ENCODE results near the gene PNPLA1. TPM values are rescaled to one million over a fixed set of nuclear protein-coding genes. Genes with fewer than 3 reads are reported as not detected.

The PNPLA1 gene
- total RNA-seq, 1 donor: under 0.01 TPM

DNA sequence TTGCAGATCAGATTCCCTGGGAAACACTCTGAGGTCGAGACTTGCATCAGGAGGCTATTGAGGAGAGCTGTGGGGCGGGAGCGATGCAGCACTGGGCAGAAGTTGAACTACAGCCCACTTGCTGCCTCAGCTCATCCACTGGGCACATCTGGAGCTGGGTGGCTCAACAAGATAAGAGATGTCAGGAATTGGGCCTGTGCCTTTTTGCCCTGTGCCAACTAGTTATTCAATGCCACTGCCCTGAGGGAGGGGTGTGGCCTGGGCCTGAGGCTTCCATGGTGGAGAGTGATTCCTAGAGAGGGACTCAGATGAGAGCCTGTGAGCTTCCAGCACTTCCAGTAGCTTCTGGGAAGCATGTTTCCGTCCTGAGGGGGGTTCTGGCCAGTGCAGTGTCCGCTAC lies 40.6 kb upstream of the PNPLA1 start:
- Histone ChIP-seq H3K4me1 (ENCODE audit: insufficient read depth, low read length) (peaks cover 3% of the 10 kb centered on the region), H3K4me2 (ENCODE audit: insufficient read depth, low read length) (no peak overlapping the region), H2AFZ (ENCODE audit: low read length) (no peak overlapping the region), H3K27me3 (ENCODE audit: insufficient read depth, low read length) (no peaks in the 10 kb centered on the region), H3K4me3 (ENCODE audit: insufficient read depth, low read length) (no peak overlapping the region), H3K79me2 (ENCODE audit: insufficient read depth, low read length) (no peaks in the 10 kb centered on the region), H3K27ac (ENCODE audit: low read depth, low read length) (no peak overlapping the region), H3K36me3 (ENCODE audit: insufficient read depth, low read length) (peaks cover 74% of the 10 kb centered on the region), H3K9me3 (ENCODE audit: low read depth, low read length) (no peaks in the 10 kb centered on the region), H4K20me1 (ENCODE audit: insufficient read depth, low read length) (peaks cover 9% of the 10 kb centered on the region)
- TF ChIP-seq, protein P1, sequence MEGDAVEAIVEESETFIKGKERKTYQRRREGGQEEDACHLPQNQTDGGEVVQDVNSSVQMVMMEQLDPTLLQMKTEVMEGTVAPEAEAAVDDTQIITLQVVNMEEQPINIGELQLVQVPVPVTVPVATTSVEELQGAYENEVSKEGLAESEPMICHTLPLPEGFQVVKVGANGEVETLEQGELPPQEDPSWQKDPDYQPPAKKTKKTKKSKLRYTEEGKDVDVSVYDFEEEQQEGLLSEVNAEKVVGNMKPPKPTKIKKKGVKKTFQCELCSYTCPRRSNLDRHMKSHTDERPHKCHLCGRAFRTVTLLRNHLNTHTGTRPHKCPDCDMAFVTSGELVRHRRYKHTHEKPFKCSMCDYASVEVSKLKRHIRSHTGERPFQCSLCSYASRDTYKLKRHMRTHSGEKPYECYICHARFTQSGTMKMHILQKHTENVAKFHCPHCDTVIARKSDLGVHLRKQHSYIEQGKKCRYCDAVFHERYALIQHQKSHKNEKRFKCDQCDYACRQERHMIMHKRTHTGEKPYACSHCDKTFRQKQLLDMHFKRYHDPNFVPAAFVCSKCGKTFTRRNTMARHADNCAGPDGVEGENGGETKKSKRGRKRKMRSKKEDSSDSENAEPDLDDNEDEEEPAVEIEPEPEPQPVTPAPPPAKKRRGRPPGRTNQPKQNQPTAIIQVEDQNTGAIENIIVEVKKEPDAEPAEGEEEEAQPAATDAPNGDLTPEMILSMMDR (IDR thresholded peaks at IDR 0.05; ENCODE audit: extremely low read depth, low read depth, low read length): no peak
- DNase-seq (ENCODE audit: insufficient read length, low spot score, missing footprints): no peak

DNA sequence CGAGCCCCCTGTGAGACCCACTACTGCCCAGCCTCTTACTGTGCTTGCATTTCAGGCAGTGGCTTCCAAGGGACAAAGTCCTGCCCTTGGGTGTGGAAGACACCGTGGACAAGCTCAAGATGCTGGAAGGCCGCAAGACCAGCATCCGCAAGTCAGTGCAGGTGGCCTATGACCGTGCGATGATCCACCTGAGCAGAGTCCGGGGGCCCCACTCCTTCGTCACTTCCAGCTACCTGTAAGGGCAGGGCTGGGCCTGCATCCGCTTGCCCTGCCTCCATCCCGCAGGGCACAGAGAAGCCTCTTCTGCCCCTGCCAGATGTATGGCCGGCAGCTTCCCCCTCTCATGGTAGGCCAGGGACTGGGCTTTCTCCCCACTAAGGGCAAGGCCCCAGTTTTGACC lies 39.5 kb upstream of the PNPLA1 start:
- H4K20me1 ChIP-seq (ENCODE audit: insufficient read depth, low read length): no peaks in the 10 kb centered on the region
- H3K4me2 ChIP-seq (ENCODE audit: insufficient read depth, low read length): no peak overlapping the region
- H3K36me3 ChIP-seq (ENCODE audit: insufficient read depth, low read length): peaks cover 62% of the 10 kb centered on the region
- H3K4me3 ChIP-seq (ENCODE audit: insufficient read depth, low read length): no peak overlapping the region
- DNase-seq (ENCODE audit: insufficient read length, low spot score, missing footprints): no peak
- no peak overlapping the region for H3K27ac ChIP-seq (ENCODE audit: low read depth, low read length)
- no peaks in the 10 kb centered on the region for H3K4me1 ChIP-seq (ENCODE audit: insufficient read depth, low read length)
- H2AFZ ChIP-seq (ENCODE audit: low read length): no peak overlapping the region
- H3K79me2 ChIP-seq (ENCODE audit: insufficient read depth, low read length): no peaks in the 10 kb centered on the region
- H3K9me3 ChIP-seq (ENCODE audit: low read depth, low read length): no peaks in the 10 kb centered on the region
- TF ChIP-seq, protein P1 (IDR thresholded peaks at IDR 0.05; ENCODE audit: extremely low read depth, low read depth, low read length): no peak
- no peaks in the 10 kb centered on the region for H3K27me3 ChIP-seq (ENCODE audit: insufficient read depth, low read length)

DNA sequence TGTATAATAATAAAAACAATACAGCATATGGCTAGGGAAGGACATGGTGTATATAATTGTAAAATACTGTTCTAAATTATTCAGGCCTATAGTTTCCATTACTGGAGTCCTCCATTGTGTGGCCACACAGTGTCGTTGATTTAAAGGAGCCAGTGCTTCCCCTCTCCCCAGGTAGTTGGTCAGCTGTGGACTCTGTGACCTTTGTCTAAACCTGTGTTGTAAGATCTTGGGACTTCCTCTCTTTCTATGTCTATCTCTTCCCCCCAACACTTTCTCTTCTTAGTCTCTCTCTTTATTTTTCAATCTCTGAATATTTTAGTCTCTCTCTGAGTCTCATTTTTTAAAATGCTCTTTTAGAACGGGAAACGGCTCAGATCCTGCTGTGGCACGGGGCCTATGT lies 37.7 kb upstream of the PNPLA1 start:
- H3K4me2 ChIP-seq (ENCODE audit: insufficient read depth, low read length): no peak overlapping the region
- no peaks in the 10 kb centered on the region for H3K9me3 ChIP-seq (ENCODE audit: low read depth, low read length)
- H4K20me1 ChIP-seq (ENCODE audit: insufficient read depth, low read length): no peaks in the 10 kb centered on the region
- no peaks in the 10 kb centered on the region for H3K79me2 ChIP-seq (ENCODE audit: insufficient read depth, low read length)
- H3K4me1 ChIP-seq (ENCODE audit: insufficient read depth, low read length): no peaks in the 10 kb centered on the region
- no peak overlapping the region for H3K4me3 ChIP-seq (ENCODE audit: insufficient read depth, low read length)
- no peak overlapping the region for H2AFZ ChIP-seq (ENCODE audit: low read length)
- peaks cover 52% of the 10 kb centered on the region for H3K36me3 ChIP-seq (ENCODE audit: insufficient read depth, low read length)
- H3K27me3 ChIP-seq (ENCODE audit: insufficient read depth, low read length): no peaks in the 10 kb centered on the region
- no peak overlapping the region for H3K27ac ChIP-seq (ENCODE audit: low read depth, low read length)
- no peak for DNase-seq (ENCODE audit: insufficient read length, low spot score, missing footprints)
- TF ChIP-seq, protein P1 (IDR thresholded peaks at IDR 0.05; ENCODE audit: extremely low read depth, low read depth, low read length): no peak

DNA sequence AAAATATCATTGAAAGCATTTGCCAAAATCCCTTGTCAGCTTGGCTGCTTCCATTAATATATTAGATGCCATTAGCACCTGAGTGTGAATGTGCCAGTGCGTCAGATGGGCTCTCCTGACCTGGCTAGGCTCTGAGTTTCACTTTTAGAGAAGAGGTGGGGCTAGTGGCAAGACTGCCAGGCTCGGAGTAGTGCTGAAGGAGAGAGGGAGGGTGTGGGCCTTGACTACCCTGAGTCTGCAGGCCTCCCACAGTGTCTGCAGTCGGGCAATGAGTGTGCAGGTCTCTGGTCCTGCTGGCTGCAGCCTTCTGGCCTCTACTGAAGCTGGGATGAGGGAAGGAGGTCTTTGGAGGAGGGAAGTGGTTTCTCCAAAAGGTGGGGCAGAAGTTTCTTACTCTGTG lies 34.6 kb upstream of the PNPLA1 start:
- Histone ChIP-seq H3K79me2 (ENCODE audit: insufficient read depth, low read length) (no peaks in the 10 kb centered on the region), H2AFZ (ENCODE audit: low read length) (no peak overlapping the region), H4K20me1 (ENCODE audit: insufficient read depth, low read length) (no peaks in the 10 kb centered on the region), H3K4me2 (ENCODE audit: insufficient read depth, low read length) (no peak overlapping the region), H3K27ac (ENCODE audit: low read depth, low read length) (no peak overlapping the region), H3K9me3 (ENCODE audit: low read depth, low read length) (no peaks in the 10 kb centered on the region), H3K36me3 (ENCODE audit: insufficient read depth, low read length) (peaks cover 28% of the 10 kb centered on the region), H3K27me3 (ENCODE audit: insufficient read depth, low read length) (no peaks in the 10 kb centered on the region), H3K4me3 (ENCODE audit: insufficient read depth, low read length) (no peak overlapping the region), H3K4me1 (ENCODE audit: insufficient read depth, low read length) (no peaks in the 10 kb centered on the region)
- no peak for DNase-seq (ENCODE audit: insufficient read length, low spot score, missing footprints)
- TF ChIP-seq, protein P1 (IDR thresholded peaks at IDR 0.05; ENCODE audit: extremely low read depth, low read depth, low read length): no peak
